IMR-90 (cell line): ENCODE measurements around the gene DIABLO. TPM values are rescaled to one million over a fixed set of nuclear protein-coding genes. Genes with fewer than 3 reads are reported as not detected.

Experiments
- ATAC-seq: fragments of 200-7000 bp; cut with Tn5 transposase; 2 replicates; pipeline ENCODE4 v1.9.1; 2020; ENCODE audit warnings: low read depth, mild to moderate bottlenecking, moderate library complexity
- BruUV-seq: library from RNA; stranded (reverse); fragments of 400-500 nt; replicated peaks from 2 replicates; lab custom pipeline; 2021; lab: Mats Ljungman, UMichigan
- CTCF ChIA-PET: fragments of 300-600 bp; formaldehyde crosslinking; extraction: SDS; loops from one replicate; lab custom pipeline; 2021; ENCODE audit warnings: antibody characterized with exemption; lab: Yijun Ruan, JAX
- POLR2A ChIA-PET: fragments of 300-600 bp; sonication (Branson Sonifier 250); formaldehyde crosslinking; loops from one replicate; lab custom pipeline; 2022; ENCODE audit warnings: antibody characterized with exemption; ENCODE audit not compliant: unreplicated experiment; lab: Charles Lee
- DNase-seq: peaks from one replicate; pipeline ENCODE4 v3.0.0; 2013
- H2AFZ ChIP-seq: replicated peaks from 2 replicates; pipeline ENCODE3; 2013; ENCODE audit warnings: low read length, mild to moderate bottlenecking; ENCODE audit not compliant: poor library complexity
- H2AK5ac ChIP-seq: 2 replicates; pipeline ENCODE4 v1.6.1; 2013; ENCODE audit warnings: low read depth, low read length, inconsistent platforms
- H2AK9ac ChIP-seq: replicated peaks from 2 replicates; pipeline ENCODE3; 2013; ENCODE audit warnings: mild to moderate bottlenecking, low read depth, low read length, moderate library complexity; ENCODE audit not compliant: poor library complexity
- H2BK120ac ChIP-seq: 2 replicates; pipeline ENCODE4 v1.6.1; 2013; ENCODE audit warnings: low read depth, low read length, inconsistent platforms
- H2BK15ac ChIP-seq: 3 replicates; pipeline ENCODE4 v1.6.1; 2013; ENCODE audit warnings: low read depth, low read length, inconsistent platforms
- H2BK20ac ChIP-seq: 2 replicates; pipeline ENCODE4 v1.6.1; 2013; ENCODE audit warnings: low read depth, mild to moderate bottlenecking, inconsistent platforms, low read length, moderate library complexity
- H2BK5ac ChIP-seq: 2 replicates; pipeline ENCODE4 v1.6.1; 2013; ENCODE audit warnings: mild to moderate bottlenecking, low read depth, low read length, inconsistent platforms; ENCODE audit not compliant: poor library complexity, severe bottlenecking
- H3K14ac ChIP-seq: replicated peaks from 2 replicates; pipeline ENCODE4 v1.6.1; 2013; ENCODE audit warnings: low read depth, low read length, inconsistent platforms
- H3K18ac ChIP-seq: 2 replicates; pipeline ENCODE4 v1.6.1; 2013; ENCODE audit warnings: low read depth, low read length, control low read depth
- H3K23ac ChIP-seq: 2 replicates; pipeline ENCODE4 v1.6.1; 2013; ENCODE audit warnings: low read depth, low read length, inconsistent platforms
- H3K27ac ChIP-seq: 2 replicates; pipeline ENCODE4 v1.5.1; 2013; ENCODE audit warnings: mild to moderate bottlenecking, control low read depth, low read length; ENCODE audit not compliant: insufficient read depth
- H3K27me3 ChIP-seq: 2 replicates; pipeline ENCODE4 v1.6.1; 2013; ENCODE audit warnings: low read length; ENCODE audit not compliant: control insufficient read depth, insufficient read depth
- H3K36me3 ChIP-seq: 2 replicates; pipeline ENCODE4 v1.6.1; 2013; ENCODE audit warnings: low read length, mixed read lengths; ENCODE audit not compliant: control insufficient read depth, insufficient read depth
- H3K4ac ChIP-seq: 2 replicates; pipeline ENCODE4 v1.6.1; 2013; ENCODE audit warnings: low read depth, low read length, inconsistent platforms
- H3K4me1 ChIP-seq: 2 replicates; pipeline ENCODE4 v1.6.1; 2013; ENCODE audit warnings: low read length, mixed read lengths; ENCODE audit not compliant: control insufficient read depth, insufficient read depth
- H3K4me2 ChIP-seq: 2 replicates; pipeline ENCODE4 v1.6.1; 2013; ENCODE audit warnings: low read depth, mild to moderate bottlenecking, control low read depth, low read length, moderate library complexity
- H3K4me3 ChIP-seq: 2 replicates; pipeline ENCODE4 v1.5.1; 2013; ENCODE audit warnings: low read depth, mild to moderate bottlenecking, control low read depth, low read length, moderate library complexity; ENCODE audit not compliant: insufficient read depth
- H3K56ac ChIP-seq: 2 replicates; pipeline ENCODE4 v1.6.1; 2013; ENCODE audit warnings: low read length, inconsistent platforms; ENCODE audit not compliant: insufficient read depth; ENCODE audit errors: extremely low read depth
- H3K79me1 ChIP-seq, 2 experiments: 2 replicates each; pipeline ENCODE4 v1.6.1; 2013; ENCODE audit warnings: low read length in 2 of 2, inconsistent platforms in 1 of 2, low read depth in 1 of 2
- H3K9ac ChIP-seq: 2 replicates; pipeline ENCODE4 v1.6.1; 2013; ENCODE audit warnings: low read depth, low read length, control low read depth
- H3K9me1 ChIP-seq: 2 replicates; pipeline ENCODE4 v1.6.1; 2013; ENCODE audit warnings: low read length, inconsistent platforms; ENCODE audit not compliant: insufficient read depth
- H3K9me3 ChIP-seq: 2 replicates; pipeline ENCODE4 v1.6.1; 2013; ENCODE audit warnings: low read length; ENCODE audit not compliant: control insufficient read depth, insufficient read depth
- H4K20me1 ChIP-seq: 2 replicates; pipeline ENCODE4 v1.6.1; 2013; ENCODE audit warnings: low read length, inconsistent platforms; ENCODE audit not compliant: insufficient read depth
- H4K5ac ChIP-seq: 2 replicates; pipeline ENCODE4 v1.6.1; 2013; ENCODE audit warnings: mild to moderate bottlenecking, low read depth, low read length, control low read depth
- H4K8ac ChIP-seq, 2 experiments: 2 replicates each; pipeline ENCODE4 v1.6.1; 2013; ENCODE audit warnings: low read depth in 2 of 2, low read length in 2 of 2, control low read depth in 1 of 2, inconsistent platforms in 1 of 2
- H4K91ac ChIP-seq: 2 replicates; pipeline ENCODE4 v1.6.1; 2013; ENCODE audit warnings: low read depth, low read length, inconsistent platforms; ENCODE audit not compliant: insufficient read depth
- CEBPB ChIP-seq: IDR thresholded peaks from 2 replicates; pipeline ENCODE4 v1.6.1; 2012; ENCODE audit warnings: low read depth, low read length, improper control_type of control experiment
- MXI1 ChIP-seq: IDR thresholded peaks from 2 replicates; pipeline ENCODE4 v1.6.1; 2012; ENCODE audit warnings: low read depth, mild to moderate bottlenecking, low read length, moderate library complexity, borderline replicate concordance
- NFE2L2 ChIP-seq: fragments of 150-350 bp; IDR thresholded peaks from 2 replicates; pipeline ENCODE4 v1.6.1; 2016; ENCODE audit warnings: low read depth, mild to moderate bottlenecking, low read length
- RAD21 ChIP-seq: IDR thresholded peaks from 2 replicates; pipeline ENCODE4 v1.6.1; 2012; ENCODE audit warnings: low read length, improper control_type of control experiment
- RCOR1 ChIP-seq: IDR thresholded peaks from 2 replicates; pipeline ENCODE4 v1.6.1; 2012; ENCODE audit warnings: mild to moderate bottlenecking, low read length, improper control_type of control experiment; ENCODE audit not compliant: insufficient replicate concordance
- RFX5 ChIP-seq: IDR thresholded peaks from 2 replicates; pipeline ENCODE4 v1.8.0; 2012; ENCODE audit warnings: low read depth, mild to moderate bottlenecking, low read length, moderate library complexity
- WGBS, 2 experiments: methylation state at CpG; one replicate each; pipeline versions ENCODE4 v1.1.5 to v1.1.7; 2013; ENCODE audit warnings: missing lambda C conversion rate in 2 of 2; ENCODE audit not compliant: insufficient read length in 1 of 2; ENCODE audit errors: extremely low coverage in 2 of 2; 5-methylcytosine and 5-hydroxymethylcytosine counted together
- dilution Hi-C: fragments of 300-500 bp; cut with HindIII; formaldehyde crosslinking; loops from one replicate; pipeline ENCODE4 v1.14.3; 2018; ENCODE audit warnings: low sequenced_read_pairs; ENCODE audit not compliant: unreplicated experiment
- in situ Hi-C: fragments of 300-500 bp; cut with MboI; formaldehyde crosslinking; loops from 3 replicates; pipeline ENCODE4 v1.14.3; 2019; ENCODE audit warnings: low sequenced_read_pairs, inconsistent platforms, mixed read lengths
- intact Hi-C: fragments of 100-400 bp; cut with micrococcal nuclease; formaldehyde crosslinking; loops from 2 replicates; pipeline ENCODE4 v1.10.0; 2022
- polyA plus RNA-seq, 3 experiments: library from polyadenylated mRNA; depleted of rRNA; stranded (reverse); fragments of >200 nt; gene quantifications; 2 replicates each; pipeline ENCODE4 v1.2.3, GENCODE V29; 2012; ENCODE audit warnings: low replicate concordance in 1 of 3
- total RNA-seq: library from RNA; depleted of rRNA; stranded (reverse); fragments of >200 nt; gene quantifications from 2 replicates; pipeline ENCODE4 v1.2.3, GENCODE V29; 2012
- TF ChIP-seq, protein P1 (sequence below): fragments of 150-350 bp; IDR thresholded peaks from 2 replicates; pipeline ENCODE4 v1.6.1; 2016; ENCODE audit warnings: low read depth, mild to moderate bottlenecking, low read length, moderate library complexity, borderline replicate concordance

Gene DIABLO
- total and polyA plus RNA-seq, 2 of the 4 experiments (the other 2 are of a cell fraction) = 69.7 to 102 TPM

DNA sequence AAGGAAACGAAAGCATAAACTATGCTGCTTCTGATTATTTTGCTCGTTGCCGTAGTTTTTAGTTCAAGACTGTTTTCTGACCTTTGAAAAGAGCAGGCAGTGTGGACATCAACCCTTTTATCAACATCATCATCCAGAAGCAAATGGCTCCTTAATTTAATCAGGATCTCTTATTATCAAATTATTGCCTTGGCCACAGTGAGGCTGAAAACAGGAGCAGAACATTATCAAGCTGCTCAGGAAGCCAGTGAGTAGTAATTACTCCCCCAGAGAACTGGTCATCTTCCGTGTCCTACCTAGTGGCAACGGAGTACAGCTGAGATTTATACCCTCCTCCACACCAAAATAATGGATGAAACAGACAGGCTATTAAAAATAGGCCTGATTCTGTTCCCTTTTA is 2.2 kb upstream of the DIABLO start:
- peaks cover 10 to 16% of the 10 kb centered on the region in 2 experiments for H3K79me1 ChIP-seq
- H4K5ac ChIP-seq = no peak overlapping the region
- 92% methylated on average over 2 of the region's 5 CpGs; no CpG with 5 or more reads in 1 of the 2 experiments for WGBS, 2 experiments
- H3K56ac ChIP-seq = no peak overlapping the region
- ChIA-PET CTCF (no interaction called here), POLR2A (no interaction called here)
- no peak overlapping the region for H2AK5ac ChIP-seq
- no peak overlapping the region for H3K9ac ChIP-seq
- H3K4me1 ChIP-seq = peaks cover 10% of the 10 kb centered on the region
- no peak overlapping the region for H2BK5ac ChIP-seq
- H2BK20ac ChIP-seq = no peak overlapping the region
- no peak for DNase-seq
- H3K4ac ChIP-seq = no peak overlapping the region
- no peak overlapping the region for H3K27ac ChIP-seq
- peaks cover 11% of the 10 kb centered on the region; the same call in 1 of the 2 replicates for H3K9me1 ChIP-seq
- no peaks in the 10 kb centered on the region for H3K27me3 ChIP-seq
- ATAC-seq = no peak
- no peak overlapping the region for H2BK15ac ChIP-seq
- in situ Hi-C loops = no loop called here
- no peak overlapping the region for H3K4me2 ChIP-seq
- H2AFZ ChIP-seq = no peak overlapping the region
- dilution Hi-C loops = no loop called here
- H3K14ac ChIP-seq = no peak overlapping the region
- no peak overlapping the region for H4K91ac ChIP-seq
- no peak overlapping the region for H4K8ac ChIP-seq
- no peak overlapping the region for H3K4me3 ChIP-seq
- TF ChIP-seq RFX5 (no peak), CEBPB (no peak), MXI1 (no peak), RAD21 (no peak), NFE2L2 (no peak), RCOR1 (no peak)
- TF ChIP-seq, protein P1, sequence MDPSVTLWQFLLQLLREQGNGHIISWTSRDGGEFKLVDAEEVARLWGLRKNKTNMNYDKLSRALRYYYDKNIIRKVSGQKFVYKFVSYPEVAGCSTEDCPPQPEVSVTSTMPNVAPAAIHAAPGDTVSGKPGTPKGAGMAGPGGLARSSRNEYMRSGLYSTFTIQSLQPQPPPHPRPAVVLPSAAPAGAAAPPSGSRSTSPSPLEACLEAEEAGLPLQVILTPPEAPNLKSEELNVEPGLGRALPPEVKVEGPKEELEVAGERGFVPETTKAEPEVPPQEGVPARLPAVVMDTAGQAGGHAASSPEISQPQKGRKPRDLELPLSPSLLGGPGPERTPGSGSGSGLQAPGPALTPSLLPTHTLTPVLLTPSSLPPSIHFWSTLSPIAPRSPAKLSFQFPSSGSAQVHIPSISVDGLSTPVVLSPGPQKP = no peak
- H3K18ac ChIP-seq = no peak overlapping the region
- H2BK120ac ChIP-seq = no peak overlapping the region
- no peaks in the 10 kb centered on the region for H3K9me3 ChIP-seq
- H3K36me3 ChIP-seq = peaks cover 16% of the 10 kb centered on the region
- H4K20me1 ChIP-seq = peaks cover 11% of the 10 kb centered on the region
- H2AK9ac ChIP-seq = no peak overlapping the region
- no peak overlapping the region for H3K23ac ChIP-seq
- intact Hi-C loops = no loop called here
- no TSS peak for BruUV-seq
